NT2/D1 (cell line): ENCODE measurements around the gene ESRRG.

Source experiments
- SUZ12 ChIP-seq: IDR thresholded peaks from 2 replicates; pipeline ENCODE4 v1.6.1; 2011; ENCODE audit not compliant: insufficient read length, insufficient read depth; ENCODE audit errors: extremely low read depth
- YY1 ChIP-seq: IDR thresholded peaks from 2 replicates; pipeline ENCODE4 v1.6.1; 2011; ENCODE audit not compliant: insufficient read length, insufficient read depth
- ZNF274 ChIP-seq: IDR thresholded peaks from 2 replicates; pipeline ENCODE4 v1.6.1; 2011; ENCODE audit warnings: mild to moderate bottlenecking, low read depth, low read length

- TF ChIP-seq SUZ12, result no peak
- no peak for TF ChIP-seq YY1
- TF ChIP-seq ZNF274, result no peak
Observed at GRCh38 chr1:216640100-216640499, 83.1 kb downstream of the ESRRG start.
